DND-41 (cell line): Measurements from ENCODE around the gene TRAPPC5.

ENCODE experiments used
- ATAC-seq: fragments of 200-7000 bp; cut with Tn5 transposase; 3 replicates; pipeline ENCODE4 v1.9.1; 2021; ENCODE audit warnings: low read depth; ENCODE audit not compliant: insufficient read depth
- DNase-seq: peaks from one replicate; pipeline ENCODE4 v3.0.0-alpha.2; 2020
- H2AFZ ChIP-seq: 2 replicates; pipeline ENCODE4 v1.6.0; 2012; ENCODE audit warnings: low read depth, low read length
- H3K27ac ChIP-seq: 2 replicates; pipeline ENCODE4 v1.5.1; 2012; ENCODE audit warnings: low read length, inconsistent platforms
- H3K27me3 ChIP-seq: fragments of 200-600 bp; sonication (generic); 2 replicates; pipeline ENCODE4 v1.6.0; 2012; ENCODE audit warnings: low read length, mild to moderate bottlenecking, inconsistent platforms; ENCODE audit not compliant: insufficient read depth, poor library complexity
- H3K36me3 ChIP-seq: 2 replicates; pipeline ENCODE4 v1.5.1; 2012; ENCODE audit warnings: low read length, inconsistent platforms; ENCODE audit not compliant: insufficient read depth
- H3K4me1 ChIP-seq: 2 replicates; pipeline ENCODE4 v1.5.1; 2012; ENCODE audit warnings: mild to moderate bottlenecking, low read length; ENCODE audit not compliant: insufficient read depth
- H3K4me2 ChIP-seq: 2 replicates; pipeline ENCODE4 v1.6.0; 2012; ENCODE audit warnings: mild to moderate bottlenecking, moderate library complexity, low read length, inconsistent platforms; ENCODE audit not compliant: insufficient read depth
- H3K4me3 ChIP-seq, 2 experiments: fragments of 200-600 bp in 1 of 2; shearing (Covaris generic) in 1 of 2; 2 replicates each; pipeline ENCODE4 v1.5.1; 2012 to 2016; ENCODE audit warnings: inconsistent platforms in 2 of 2, low read length in 2 of 2, mild to moderate bottlenecking in 2 of 2, low read depth in 1 of 2, moderate library complexity in 1 of 2
- H3K79me2 ChIP-seq: 2 replicates; pipeline ENCODE4 v1.6.0; 2012; ENCODE audit warnings: low read length, inconsistent platforms; ENCODE audit not compliant: insufficient read depth
- H3K9ac ChIP-seq: 2 replicates; pipeline ENCODE4 v1.6.0; 2012; ENCODE audit warnings: low read depth, mild to moderate bottlenecking, inconsistent platforms, low read length, moderate library complexity
- H3K9me3 ChIP-seq: 2 replicates; pipeline ENCODE4 v1.5.1; 2012; ENCODE audit warnings: low read length, moderate library complexity, mild to moderate bottlenecking, inconsistent platforms; ENCODE audit not compliant: insufficient read depth, severe bottlenecking
- H4K20me1 ChIP-seq: 2 replicates; pipeline ENCODE4 v1.6.0; 2012; ENCODE audit warnings: low read length; ENCODE audit not compliant: insufficient read depth
- CTCF ChIP-seq: IDR thresholded peaks from 2 replicates; pipeline ENCODE4 v1.5.1; 2012; ENCODE audit warnings: borderline replicate concordance, low read length, moderate library complexity, mild to moderate bottlenecking; ENCODE audit not compliant: poor library complexity, severe bottlenecking; ENCODE audit errors: extremely low read depth
- EZH2 ChIP-seq: IDR thresholded peaks from 3 replicates; pipeline ENCODE4 v1.6.1; 2012; ENCODE audit warnings: borderline replicate concordance, low read depth, mild to moderate bottlenecking, moderate library complexity, low read length, inconsistent platforms; ENCODE audit not compliant: severe bottlenecking

Gene TRAPPC5

DNA sequence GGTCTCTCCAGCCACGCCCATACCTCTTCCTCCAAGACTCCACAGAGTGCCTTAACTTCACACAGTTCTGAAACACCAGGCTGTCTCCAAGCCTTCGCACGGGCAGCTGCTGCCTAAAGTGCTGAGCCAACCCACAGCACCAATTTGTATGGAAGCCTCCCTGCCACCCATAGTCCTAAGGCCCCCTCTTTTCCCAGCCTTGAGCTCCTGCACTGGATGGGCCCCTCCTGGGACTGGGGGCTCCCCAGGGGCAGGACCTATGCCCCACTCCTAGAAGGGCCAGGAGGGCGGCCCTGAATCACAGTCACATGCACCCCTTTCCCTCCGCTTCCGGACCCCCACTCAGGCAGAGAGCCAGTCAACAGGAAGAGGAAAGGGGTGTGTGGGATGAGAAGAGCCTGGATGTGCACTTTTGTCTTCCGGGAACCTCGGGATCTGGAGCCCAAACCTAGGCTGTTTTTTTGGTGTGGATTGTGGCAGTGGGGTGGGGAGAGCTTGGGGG is 26.4 kb downstream of the TRAPPC5 start:
- H4K20me1 ChIP-seq = no peaks in the 10 kb centered on the region
- no peak for DNase-seq
- H3K4me2 ChIP-seq = no peak overlapping the region
- ATAC-seq = no peak
- H3K9me3 ChIP-seq = no peaks in the 10 kb centered on the region
- H3K4me3 ChIP-seq = no peak overlapping the region
- H3K9ac ChIP-seq = no peak overlapping the region
- H3K36me3 ChIP-seq = no peaks in the 10 kb centered on the region
- TF ChIP-seq EZH2 = no peak
- TF ChIP-seq CTCF = no peak
- H3K4me1 ChIP-seq = no peaks in the 10 kb centered on the region
- H2AFZ ChIP-seq = no peak overlapping the region
- no peaks in the 10 kb centered on the region for H3K27me3 ChIP-seq
- H3K27ac ChIP-seq = no peak overlapping the region
- H3K79me2 ChIP-seq = no peaks in the 10 kb centered on the region

- Histone ChIP-seq H3K9ac (no peak overlapping the region), H3K27me3 (no peaks in the 10 kb centered on the region), H3K9me3 (no peaks in the 10 kb centered on the region), H3K4me2 (no peak overlapping the region), H3K4me3 (no peak overlapping the region), H3K27ac (no peak overlapping the region), H3K4me1 (no peaks in the 10 kb centered on the region), H3K36me3 (no peaks in the 10 kb centered on the region), H3K79me2 (no peaks in the 10 kb centered on the region), H2AFZ (no peak overlapping the region), H4K20me1 (no peaks in the 10 kb centered on the region)
- ATAC-seq (no peak), DNase-seq (no peak)
- TF ChIP-seq EZH2 (no peak), CTCF (no peak)
Observed at GRCh38 chr19:7709932-7710460, 29.4 kb downstream of the TRAPPC5 start.

DNA sequence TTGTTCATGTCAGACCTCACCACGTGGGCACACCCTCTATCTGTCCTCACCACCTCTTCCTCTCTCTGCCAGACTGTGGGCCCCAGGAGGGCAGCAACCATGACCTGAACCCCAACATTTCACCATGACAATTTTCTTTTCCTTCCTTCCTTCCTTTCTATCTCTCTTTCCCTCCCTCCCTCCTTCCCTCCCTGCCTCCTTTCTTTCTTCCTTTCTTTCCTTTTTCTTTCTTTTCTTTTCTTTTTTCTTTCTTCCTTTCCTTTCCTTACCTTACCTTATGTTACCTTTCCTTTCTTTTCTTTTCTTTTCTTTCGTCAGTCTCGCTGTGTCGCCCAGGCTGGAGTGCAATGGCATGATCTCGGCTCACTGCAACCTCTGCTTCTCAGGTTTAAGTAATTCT is 30.0 kb downstream of the TRAPPC5 start:
- Histone ChIP-seq H3K27me3 (no peaks in the 10 kb centered on the region), H3K27ac (no peak overlapping the region), H2AFZ (no peak overlapping the region), H4K20me1 (no peaks in the 10 kb centered on the region), H3K4me3 (no peak overlapping the region), H3K9ac (no peak overlapping the region), H3K4me1 (no peaks in the 10 kb centered on the region), H3K79me2 (no peaks in the 10 kb centered on the region), H3K36me3 (no peaks in the 10 kb centered on the region), H3K9me3 (no peaks in the 10 kb centered on the region), H3K4me2 (no peak overlapping the region)
- TF ChIP-seq CTCF = no peak
- no peak for TF ChIP-seq EZH2
- ATAC-seq = no peak
- no peak for DNase-seq
